Fibroblast of villous mesenchyme (primary cell): ENCODE measurements around the gene PDIA2. TPM values are rescaled to one million over a fixed set of nuclear protein-coding genes. Genes with fewer than 3 reads are reported as not detected.

Experiments
- DNase-seq: peaks from one replicate; pipeline ENCODE4 v3.0.0-alpha.2; 2010; ENCODE audit warnings: low read depth
- H3K4me3 ChIP-seq: 2 replicates; pipeline ENCODE4 v1.5.1; 2011; ENCODE audit warnings: low read depth, mild to moderate bottlenecking, low read length
- CTCF ChIP-seq: IDR thresholded peaks from 2 replicates; pipeline ENCODE4 v1.5.1; 2012; ENCODE audit warnings: low read depth, mild to moderate bottlenecking, low read length; ENCODE audit not compliant: insufficient read depth
- total RNA-seq: library from RNA; depleted of rRNA; stranded (reverse); fragments of >200 nt; gene quantifications from 2 replicates; pipeline ENCODE4 v1.2.3, GENCODE V29; 2012

The PDIA2 gene
- total RNA-seq, 1 donor = 0.43 TPM

GRCh38 chr16:291539-291938, 8.6 kb downstream of the PDIA2 start:
- H3K4me3 ChIP-seq = no peak overlapping the region
- DNase-seq = no peak
- no peak for TF ChIP-seq CTCF

- no peak for TF ChIP-seq CTCF
- no peak for DNase-seq
- H3K4me3 ChIP-seq = no peak overlapping the region
Observed at GRCh38 chr16:293043-293775, 10.2 kb downstream of the PDIA2 start.

GRCh38 chr16:296276-296675, 13.3 kb downstream of the PDIA2 start:
- no peak for DNase-seq
- no peak overlapping the region for H3K4me3 ChIP-seq
- TF ChIP-seq CTCF = no peak

- H3K4me3 ChIP-seq = no peak overlapping the region
- DNase-seq = no peak
- TF ChIP-seq CTCF = no peak
Observed at GRCh38 chr16:296806-297510, 14.0 kb downstream of the PDIA2 start.

DNA sequence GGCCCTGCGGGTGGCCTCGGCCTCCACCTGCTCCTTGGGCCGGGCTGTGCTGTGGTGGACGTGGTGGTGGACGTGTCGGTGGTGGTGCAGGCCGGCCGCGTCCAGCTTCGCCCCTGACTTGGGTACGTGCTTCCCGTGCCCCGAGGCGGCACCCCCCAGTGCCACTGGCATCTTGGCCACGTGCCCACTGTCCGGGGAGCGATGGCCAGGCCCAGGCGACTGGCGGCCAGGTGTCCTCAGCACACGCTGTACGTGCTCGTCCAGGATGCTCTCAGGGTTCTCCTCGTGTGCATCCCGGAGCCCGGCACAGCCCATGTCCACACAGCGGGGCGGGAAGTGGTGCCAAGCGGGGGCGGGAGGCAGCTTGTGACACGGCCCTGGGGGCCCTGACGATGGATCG, 14.9 kb downstream of the PDIA2 start:
- H3K4me3 ChIP-seq = no peak overlapping the region
- no peak for TF ChIP-seq CTCF
- no peak for DNase-seq

DNA sequence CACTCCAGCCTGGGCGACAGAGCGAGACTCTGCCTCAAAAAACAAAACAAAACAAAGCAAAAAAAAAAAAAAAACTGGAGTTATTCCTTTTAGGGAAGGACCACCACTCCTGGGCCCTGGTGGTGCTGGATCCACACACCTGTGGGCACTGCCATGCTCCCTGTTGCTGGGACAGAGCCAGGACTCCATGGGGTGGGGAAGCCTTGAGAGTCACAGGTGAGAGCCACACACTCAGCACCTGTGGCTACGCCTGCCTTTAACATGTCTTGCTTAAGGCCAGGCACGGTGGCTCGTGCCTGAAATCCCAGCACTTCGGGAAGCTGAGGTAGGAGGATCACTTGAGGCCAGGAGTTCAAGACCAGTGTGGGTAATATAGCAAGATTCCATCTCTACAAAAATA, 18.3 kb downstream of the PDIA2 start:
- H3K4me3 ChIP-seq = no peak overlapping the region
- TF ChIP-seq CTCF = no peak

More for the DNA sequence above, 18.3 kb downstream of the PDIA2 start:
- DNase-seq = no peak
